Measurements from ENCODE around the gene TEKT4.
"Not testable (repeated sequence)": the region's sequence is repeated elsewhere in the genome, so short reads cannot be mapped to it uniquely, and the experiment has no call there.

Gene TEKT4, protein sequence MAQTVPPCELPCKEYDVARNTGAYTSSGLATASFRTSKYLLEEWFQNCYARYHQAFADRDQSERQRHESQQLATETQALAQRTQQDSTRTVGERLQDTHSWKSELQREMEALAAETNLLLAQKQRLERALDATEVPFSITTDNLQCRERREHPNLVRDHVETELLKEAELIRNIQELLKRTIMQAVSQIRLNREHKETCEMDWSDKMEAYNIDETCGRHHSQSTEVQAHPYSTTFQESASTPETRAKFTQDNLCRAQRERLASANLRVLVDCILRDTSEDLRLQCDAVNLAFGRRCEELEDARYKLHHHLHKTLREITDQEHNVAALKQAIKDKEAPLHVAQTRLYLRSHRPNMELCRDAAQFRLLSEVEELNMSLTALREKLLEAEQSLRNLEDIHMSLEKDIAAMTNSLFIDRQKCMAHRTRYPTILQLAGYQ

DNA sequence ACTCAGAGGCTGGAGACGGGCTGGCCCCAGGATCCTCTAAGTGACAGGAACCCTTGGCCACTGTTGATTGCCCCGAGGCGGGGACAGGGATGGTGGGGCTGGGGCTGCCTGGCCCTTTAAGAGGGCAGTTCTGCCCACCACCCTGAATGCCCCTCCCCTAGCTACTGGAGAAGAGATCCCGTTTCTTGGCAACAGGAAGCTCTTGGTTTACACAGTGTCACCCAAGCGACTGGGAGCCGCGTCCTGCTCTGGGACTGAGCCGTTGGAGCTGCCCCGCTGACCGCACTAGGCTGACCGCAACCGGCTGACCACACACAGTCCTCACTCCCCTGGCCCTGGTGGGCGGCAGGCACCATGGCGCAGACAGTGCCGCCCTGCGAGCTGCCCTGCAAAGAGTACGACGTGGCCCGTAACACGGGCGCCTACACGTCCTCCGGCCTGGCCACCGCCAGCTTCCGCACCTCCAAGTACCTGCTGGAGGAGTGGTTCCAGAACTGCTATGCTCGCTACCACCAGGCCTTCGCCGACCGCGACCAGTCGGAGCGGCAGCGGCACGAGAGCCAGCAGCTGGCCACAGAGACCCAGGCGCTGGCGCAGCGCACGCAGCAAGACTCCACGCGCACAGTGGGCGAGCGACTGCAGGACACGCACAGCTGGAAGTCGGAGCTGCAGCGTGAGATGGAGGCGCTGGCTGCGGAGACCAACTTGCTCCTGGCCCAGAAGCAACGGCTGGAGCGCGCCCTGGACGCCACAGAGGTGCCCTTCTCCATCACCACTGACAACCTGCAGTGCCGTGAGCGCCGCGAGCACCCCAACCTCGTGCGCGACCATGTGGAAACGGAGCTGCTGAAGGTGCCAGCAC lies at the start of gene TEKT4:
TEKT4 (plus strand) TSS at position 205 of the 862 bp plus-strand sequence; CDS start at position 355, 150 bp downstream.
- peak; percentile 43 for DNase-seq

DNA sequence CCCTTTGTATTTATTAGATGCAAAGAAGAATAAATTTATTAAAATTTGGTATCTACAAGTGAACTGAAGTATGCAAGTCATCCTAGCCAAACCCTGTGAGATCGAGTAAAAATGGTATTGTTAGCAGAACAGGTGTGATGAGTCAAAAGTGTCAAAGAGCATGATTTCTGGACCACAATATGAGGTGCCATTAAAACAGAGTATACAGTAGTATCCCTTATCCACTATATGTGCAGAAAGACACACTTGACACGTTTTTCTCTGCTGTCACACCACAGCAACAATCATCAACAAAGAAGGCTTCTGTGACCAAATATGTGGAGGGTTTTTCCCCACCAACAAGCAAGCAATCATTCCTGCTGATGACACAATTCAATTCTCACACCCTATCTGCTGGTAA lies 32.0 kb upstream of the TEKT4 start:
- DNase-seq = not testable (repeated sequence)

DNA sequence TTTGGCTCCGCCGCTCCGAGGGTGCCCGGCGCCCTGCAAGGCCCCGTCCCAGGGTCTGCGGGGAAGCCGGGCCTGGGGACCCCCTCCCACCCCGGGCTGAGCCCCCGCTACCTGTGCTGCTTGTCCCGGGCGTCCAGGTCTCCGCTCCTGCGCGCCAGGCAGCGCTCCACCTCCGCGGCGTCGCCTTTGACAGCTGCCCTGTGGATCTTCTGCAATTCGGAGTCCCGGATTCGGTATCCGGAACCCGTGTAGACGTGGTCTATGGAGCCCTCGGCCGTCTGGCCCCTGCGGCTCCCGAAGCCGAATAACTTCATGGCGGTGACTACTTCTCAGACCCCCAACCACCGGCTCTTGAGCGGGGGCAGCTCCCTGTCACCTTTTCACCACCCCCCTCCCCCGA lies 14.4 kb upstream of the TEKT4 start:
- DNase-seq = not testable (repeated sequence)

DNA sequence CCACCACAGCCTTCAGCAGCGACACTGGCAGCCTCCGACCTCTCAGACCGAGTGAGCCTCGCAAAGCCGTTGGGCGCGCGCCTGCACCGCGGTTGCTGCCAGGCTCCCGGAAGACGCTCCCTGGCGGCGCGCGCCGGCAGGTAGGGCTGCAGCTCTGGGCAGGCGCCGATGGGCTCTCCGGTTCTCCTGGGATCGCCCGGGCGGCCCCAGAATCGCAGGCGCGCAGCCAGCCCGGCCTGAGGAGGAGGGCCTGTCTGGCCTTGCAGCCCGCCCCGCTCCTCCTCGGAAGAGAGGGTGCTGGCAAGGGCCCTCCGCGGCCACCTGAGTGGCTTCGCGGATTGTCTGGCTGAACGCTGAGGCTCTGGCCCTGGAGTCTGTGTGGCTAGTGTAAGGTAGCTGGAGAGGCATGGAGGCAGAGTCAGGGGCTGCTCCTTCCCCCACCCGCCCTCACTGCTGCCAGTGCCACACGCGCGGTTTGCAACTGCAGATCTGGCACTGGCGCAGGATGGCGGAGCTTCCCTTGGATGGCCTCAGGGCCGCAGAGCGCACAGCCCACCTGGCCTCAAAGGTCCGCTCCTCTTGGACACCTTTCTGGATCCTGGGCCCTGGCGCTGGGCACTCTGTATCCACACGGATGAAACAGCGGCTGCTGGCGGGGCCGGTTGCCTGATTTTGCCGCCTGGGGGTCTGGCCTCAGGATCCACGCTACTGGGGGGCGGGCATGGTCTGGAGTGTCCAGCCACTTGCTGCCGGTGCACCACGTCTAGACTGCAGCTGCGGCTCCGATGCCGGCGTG lies 13.7 kb upstream of the TEKT4 start:
- peak; percentile 41 for DNase-seq

DNA sequence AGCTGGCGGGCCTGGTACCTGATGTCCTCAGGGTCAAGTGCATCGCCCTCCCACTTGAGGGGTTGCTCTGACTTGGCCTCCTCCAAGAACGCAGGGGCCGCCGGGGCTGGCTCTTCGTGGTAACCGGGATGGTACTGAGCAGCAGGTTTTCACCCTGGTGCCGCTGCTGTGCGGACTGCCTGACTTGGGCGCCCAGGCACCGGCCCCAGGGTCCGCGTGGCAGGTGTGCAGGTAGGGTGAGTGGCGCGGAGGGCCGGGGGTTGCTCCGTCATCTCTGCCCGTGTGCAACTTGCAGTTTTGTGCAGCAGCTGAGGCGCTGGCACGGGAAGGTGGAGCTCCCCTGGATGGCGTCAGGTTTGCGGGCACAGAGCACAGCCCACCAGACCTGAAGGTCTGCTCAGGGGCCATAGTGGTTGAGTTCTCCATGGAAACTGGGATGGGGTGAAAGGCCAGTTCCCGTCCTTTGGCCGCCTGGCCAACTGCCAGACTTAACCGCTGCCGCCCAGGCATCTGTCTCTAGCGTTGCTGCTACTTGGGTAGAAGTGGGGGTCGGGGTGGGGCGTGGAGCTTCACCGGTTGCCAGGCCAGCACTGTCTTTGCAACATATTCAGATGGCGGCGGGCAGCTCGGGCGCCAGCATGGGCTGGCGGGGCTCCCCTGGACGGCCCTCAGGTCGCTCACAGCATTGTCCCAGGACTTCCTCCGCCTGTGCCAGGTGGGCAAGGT lies 12.9 kb upstream of the TEKT4 start:
- not testable (repeated sequence) for DNase-seq

DNA sequence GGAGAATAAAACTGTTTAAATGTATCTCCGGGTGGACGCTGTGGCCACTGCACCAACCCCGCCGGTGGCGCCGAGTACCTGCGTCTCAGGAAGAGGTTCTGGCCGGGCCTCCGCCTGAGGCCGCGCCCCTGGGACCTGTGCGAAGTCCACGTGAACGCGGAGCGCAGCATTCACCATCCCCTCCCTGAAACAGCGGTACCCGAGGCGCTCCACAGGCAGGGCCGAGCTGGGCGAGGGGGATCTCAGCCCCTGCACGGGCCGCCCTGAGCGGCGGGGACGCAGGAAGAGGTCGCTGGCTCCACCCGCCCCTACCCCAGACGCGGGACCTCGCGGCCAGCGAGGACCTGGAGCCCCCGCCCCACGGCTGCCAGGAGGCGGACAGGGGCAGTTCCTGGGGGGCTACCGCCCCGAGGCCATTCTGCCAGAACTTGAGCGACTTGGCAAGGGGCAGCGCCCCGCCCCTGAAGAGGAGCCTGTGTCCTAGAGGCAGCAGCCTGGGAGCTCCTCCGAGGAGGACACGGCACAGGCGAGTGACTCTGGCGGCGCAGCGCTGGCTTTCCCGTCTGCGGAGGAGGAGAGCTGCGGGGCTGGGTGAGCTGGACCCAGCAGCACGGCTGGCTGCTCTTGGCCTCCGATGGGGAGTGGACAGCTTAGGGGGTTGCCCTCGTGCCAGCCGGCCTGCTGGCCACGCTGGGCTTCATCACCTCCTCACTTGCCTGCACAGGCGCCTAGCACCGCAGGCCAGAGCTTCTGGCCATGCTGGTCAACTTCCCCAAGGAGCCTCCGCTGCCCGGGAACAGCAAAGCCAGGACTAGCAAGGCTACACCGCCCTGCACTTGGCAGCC lies 9.7 kb upstream of the TEKT4 start:
- DNase-seq = peak; percentile 45

DNA sequence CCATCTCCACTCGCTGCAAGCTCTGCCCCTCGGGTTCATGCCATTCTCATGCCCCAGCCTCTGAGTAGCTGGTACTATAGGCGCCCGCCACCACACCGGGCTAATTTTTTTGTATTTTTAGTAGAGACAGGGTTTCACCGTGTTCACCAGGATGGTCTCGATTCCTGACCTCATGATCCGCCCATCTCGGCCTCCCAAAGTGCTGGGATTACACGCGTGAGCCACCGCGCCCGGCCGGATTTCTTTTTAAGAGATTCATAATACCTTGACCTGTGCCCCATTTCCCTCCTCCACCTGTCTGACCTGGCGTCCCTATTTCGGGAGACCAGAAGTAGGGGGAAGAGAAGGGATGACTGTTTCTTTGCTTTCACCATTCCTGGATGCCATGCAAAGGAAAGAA lies 8.3 kb upstream of the TEKT4 start:
- DNase-seq = not testable (repeated sequence)

DNA sequence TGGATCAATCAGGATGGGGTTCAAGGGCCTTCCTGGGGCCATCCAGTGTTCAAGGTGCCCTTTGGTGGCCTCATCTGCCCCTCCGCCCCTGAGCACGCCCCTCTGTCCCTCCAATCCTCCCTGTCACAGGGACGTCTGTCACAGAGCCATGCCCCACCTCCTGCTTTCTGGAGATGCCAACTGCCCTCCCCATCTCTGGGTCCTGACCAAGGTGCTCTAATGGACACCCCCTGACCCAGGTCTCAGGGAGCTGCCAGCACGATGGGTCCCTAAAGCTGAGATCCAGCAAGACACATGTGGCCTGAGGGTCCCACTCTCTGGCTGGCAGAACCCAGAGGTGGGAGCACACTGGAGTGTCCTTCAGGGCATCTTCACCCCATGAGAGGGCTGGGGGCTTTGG lies 2.1 kb upstream of the TEKT4 start:
- DNase-seq = no peak

DNA sequence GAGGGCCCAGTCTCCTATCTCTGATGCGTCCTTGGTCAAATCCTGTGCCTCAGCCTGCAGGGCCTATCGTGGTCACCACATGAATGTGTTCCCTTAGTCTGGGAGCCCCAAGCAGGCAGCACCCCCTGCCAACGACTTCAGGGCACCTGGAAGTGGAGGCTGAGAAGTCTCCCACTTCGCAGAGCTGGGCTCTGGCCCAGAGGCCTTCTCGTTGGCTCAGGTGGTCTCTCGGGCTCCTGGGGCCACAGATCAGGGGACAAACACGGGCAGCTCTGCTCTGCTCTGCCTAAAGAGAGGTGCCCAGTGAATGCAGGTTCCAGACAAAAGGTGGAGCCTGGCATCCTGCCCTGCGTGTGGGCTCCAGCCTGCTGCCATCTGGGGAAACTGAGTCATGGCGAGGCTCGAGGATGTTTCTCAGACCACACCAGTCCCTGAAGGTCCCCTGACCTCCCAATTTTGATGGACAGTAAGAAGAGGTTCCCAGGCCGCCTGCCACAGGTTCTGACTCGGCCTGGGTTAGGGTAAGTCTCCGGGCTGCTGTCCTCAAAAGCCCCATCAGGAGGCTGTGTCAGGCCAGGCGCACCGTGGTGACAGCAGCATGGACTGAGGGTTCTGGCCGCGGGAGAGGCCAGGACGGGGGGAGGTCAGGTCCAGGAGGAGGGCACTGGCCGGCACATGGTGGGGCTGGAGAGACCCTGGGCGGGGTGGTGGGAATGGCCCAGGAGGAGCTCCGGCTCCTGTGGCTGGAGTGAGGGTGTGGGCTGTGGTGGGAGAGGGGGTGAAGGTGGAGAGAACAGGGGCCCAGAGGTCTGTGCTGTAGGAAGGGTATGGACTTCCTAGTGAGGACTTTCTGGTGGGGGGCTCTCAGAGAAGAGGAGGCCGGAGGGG lies 1.4 kb upstream of the TEKT4 start:
- DNase-seq = no peak

DNA sequence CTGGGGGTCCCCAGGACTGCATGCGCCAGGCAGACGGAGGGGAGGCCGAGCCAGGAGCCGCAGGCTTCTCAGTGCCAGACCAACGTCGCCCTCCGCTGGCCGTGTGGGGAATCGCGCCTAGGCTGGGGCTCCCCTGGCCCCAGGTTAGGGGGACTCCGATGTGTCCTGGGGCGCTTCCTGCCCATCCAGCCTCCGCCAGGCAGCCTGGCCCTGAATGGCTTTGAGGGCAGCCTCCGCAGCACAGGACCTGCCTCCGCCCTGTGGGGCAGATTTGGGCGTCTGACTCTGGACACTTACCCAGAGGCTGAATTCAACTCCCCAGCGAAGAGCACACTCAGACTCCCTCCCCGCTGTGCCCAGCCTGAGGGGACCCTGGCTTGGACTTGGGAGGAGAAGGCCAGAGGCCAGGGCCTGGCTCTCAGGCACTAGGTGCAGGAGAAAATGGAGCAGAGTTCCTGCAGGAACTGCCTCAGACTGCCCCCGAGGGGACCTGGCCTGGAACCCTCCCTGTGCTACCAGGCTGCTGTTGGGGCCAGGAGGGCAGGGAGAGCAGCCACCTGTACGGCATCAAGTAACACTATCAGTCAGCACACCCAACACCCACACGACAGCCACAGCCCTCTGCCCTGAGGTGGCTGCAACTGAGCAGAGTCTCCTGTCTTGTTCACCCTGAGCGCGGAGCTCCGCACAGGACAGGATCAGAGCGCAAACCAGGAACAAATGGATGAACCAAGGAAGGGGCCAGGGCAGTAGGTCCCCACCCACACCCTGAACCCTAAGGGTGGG lies 597 bp upstream of the TEKT4 start:
- DNase-seq = no peak

DNA sequence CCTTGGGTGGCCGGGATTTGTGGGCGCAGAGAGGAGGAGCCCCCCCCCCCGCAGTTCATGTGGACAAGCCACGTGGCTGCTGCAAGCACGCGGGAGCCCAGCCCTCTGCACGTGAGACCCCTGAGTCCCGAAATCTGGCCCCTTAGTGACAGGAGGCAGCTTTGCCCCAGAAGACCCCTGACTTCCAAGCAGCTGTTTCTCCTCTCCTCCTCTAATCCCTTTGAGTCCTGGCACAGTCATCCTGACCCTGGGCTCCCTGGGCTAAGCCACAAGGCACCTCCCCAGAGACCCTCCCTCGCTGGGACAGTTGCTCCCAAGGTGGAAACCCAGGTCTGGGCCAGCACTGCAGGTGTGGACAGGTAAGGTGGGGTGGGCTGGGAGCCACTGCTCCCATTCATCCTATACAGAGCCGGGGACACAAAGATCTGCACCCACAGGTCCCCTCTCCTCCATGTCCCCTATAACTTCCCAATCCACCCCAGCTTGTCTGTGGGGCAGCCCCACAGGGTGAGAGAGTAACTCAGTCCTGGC lies 923 bp downstream of the TEKT4 start:
- no peak for DNase-seq

DNA sequence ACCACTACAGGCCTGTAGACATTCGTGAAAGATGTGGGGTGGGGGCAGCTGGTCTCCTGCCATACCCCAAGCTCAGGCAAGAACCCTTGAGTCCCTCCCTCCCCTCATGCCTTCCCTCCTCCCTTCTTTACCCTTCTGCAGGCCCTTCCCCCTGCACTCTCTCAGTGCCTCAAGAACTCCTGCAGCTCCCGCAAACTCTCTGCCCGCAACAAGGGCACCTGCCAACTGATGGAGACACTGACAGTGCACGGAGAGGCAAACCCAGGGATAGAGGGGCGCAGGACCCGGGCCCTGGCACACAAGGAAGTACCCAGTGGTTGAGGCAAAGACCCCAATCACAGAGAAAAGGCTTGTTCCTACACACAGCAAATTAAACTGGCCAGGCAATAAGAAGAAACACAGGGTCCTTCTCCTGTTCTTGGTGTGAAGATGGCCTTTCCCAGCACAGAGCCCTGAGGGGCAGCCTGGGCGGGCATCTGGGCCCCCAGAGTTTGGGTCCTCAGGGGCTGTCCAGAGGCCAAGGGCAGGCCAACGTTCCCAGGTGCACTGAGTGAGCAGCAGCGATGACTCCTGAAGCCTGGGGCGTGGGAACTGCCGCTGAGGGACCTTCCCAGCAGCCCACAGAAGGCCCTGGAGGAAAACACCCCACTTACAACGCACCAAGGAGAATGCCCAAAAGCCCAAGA lies 1.6 kb downstream of the TEKT4 start:
- no peak for DNase-seq

DNA sequence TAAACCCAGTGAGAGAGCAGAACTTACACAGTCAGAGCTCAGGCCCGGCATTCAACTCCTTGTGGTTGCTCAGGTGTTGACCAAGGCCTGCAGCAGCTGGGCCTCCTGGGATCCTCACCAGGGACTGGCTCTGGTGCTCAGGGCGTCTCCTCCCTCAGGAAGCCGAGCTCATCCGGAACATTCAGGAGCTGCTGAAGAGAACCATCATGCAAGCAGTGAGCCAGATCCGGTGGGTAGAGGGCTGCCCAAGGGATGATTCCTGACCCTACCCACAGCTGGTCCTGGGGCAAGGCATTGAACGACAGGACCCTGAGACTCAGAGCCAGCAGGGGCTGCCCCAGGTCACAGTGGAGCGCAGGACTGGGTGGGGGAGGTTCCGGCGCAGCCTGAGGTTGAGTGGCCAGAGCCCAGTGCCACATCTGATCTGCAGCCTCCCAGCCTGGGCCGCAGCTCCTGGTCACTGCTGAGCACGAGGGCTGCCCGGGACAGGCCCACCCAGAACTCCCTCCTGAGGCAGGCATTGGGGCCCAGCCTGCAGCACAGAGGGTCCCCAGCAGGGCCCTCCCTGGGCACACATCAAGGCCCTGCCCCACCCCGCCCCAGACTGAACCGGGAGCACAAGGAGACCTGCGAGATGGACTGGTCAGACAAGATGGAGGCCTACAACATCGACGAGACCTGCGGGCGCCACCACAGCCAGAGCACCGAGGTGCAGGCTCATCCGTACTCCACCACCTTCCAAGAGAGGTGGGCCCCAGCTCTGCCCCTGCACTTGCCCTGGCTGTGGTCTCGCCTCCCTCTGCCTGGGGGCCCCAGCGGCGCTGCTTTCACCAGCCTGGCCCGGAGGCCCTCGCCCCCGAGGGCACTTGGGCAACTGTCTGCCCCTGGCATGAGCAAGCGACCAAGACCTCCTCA lies 2.4 kb downstream of the TEKT4 start:
- peak; percentile 40 for DNase-seq

DNA sequence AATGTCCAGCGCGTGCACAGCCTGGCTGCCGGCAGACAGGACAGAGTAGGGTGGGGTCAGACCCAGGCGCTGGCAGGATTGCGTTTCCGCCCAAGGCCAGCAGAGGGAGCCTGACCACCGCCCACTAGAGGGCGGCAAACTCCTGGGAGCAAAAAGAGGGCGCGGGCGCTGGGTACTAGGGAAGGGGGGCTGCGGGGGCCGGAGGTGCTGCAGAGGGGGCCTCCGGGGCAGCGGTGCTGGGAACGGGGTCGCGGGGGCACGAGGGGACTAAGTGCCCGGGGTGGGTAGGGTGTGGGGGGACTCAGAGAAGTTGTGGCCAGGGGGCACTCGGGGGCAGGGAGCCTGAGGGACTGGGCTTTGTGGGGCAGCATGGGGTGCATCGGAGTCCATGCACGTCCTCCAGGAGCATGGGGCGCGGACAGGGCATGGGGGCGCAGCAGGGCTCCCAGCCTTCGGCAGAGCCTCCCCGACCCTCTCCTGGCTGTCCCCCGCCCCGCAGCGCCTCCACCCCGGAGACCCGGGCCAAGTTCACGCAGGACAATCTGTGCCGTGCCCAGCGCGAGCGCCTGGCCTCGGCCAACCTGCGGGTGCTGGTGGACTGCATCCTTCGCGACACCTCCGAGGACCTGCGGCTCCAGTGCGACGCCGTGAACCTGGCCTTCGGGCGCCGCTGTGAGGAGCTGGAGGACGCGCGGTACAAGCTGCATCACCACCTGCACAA lies 3.2 kb downstream of the TEKT4 start:
- DNase-seq = peak; percentile 56

DNA sequence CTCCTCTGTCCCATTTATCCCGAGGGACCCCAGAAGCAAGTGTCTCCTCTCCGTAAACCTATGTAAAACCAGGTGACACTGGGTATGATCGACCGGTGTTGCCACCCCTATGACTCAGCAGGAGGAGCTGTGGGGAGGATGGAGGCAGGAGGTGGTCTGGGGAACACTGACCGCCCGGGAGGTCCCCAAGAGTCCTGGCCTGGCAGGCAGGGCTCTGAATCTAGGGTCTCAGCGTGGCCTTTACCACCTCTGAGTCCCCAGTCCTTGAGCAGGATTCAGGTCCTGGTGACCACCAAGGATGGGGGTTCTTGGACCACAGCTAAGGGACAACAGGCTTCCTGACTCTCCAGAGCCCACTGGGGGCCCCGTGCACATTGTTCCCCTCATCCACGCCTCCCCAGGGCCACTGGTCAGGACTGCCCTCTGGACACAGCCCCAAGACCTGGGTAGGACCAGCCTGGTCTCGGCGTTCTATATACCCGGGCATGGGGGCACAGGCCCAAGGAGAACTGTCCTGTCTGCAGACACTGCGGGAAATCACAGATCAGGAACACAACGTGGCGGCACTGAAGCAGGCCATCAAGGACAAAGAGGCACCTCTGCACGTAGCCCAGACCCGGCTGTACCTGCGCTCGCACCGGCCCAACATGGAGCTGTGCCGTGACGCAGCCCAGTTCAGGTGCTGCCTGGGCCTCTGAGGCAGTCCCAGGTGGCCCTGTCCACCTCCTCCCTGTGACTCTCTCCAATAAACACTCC lies 4.0 kb downstream of the TEKT4 start:
- no peak for DNase-seq

Data from islet precursor cell (in vitro differentiated cells).